ENCODE results near the gene HBZ.

GRCh38 chr16:185213-185612 is 32.8 kb downstream of the HBZ start:
- TF ChIP-seq EZH2 (IDR thresholded peaks at IDR 0.05), result no peak
- no peak for TF ChIP-seq CTCF (IDR thresholded peaks at IDR 0.05 in 2 of 3, conservative IDR thresholded peaks at IDR 0.05 in 1 of 3; ENCODE audit: borderline replicate concordance in 1 of 3, insufficient read depth in 1 of 3, low read depth in 2 of 3, low read length in 2 of 3)
- TF ChIP-seq, protein P1, sequence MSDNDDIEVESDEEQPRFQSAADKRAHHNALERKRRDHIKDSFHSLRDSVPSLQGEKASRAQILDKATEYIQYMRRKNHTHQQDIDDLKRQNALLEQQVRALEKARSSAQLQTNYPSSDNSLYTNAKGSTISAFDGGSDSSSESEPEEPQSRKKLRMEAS (IDR thresholded peaks at IDR 0.05), result no peak
- TF ChIP-seq, protein P2, sequence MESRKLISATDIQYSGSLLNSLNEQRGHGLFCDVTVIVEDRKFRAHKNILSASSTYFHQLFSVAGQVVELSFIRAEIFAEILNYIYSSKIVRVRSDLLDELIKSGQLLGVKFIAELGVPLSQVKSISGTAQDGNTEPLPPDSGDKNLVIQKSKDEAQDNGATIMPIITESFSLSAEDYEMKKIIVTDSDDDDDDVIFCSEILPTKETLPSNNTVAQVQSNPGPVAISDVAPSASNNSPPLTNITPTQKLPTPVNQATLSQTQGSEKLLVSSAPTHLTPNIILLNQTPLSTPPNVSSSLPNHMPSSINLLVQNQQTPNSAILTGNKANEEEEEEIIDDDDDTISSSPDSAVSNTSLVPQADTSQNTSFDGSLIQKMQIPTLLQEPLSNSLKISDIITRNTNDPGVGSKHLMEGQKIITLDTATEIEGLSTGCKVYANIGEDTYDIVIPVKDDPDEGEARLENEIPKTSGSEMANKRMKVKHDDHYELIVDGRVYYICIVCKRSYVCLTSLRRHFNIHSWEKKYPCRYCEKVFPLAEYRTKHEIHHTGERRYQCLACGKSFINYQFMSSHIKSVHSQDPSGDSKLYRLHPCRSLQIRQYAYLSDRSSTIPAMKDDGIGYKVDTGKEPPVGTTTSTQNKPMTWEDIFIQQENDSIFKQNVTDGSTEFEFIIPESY (IDR thresholded peaks at IDR 0.05; ENCODE audit: extremely low read depth, insufficient replicate concordance, low read length), result no peak
- no peak for TF ChIP-seq POLR2A (IDR thresholded peaks at IDR 0.05; ENCODE audit: borderline replicate concordance, extremely low read depth, insufficient read depth, insufficient read length)
- TF ChIP-seq YY1 (IDR thresholded peaks at IDR 0.05; ENCODE audit: extremely low read depth, insufficient replicate concordance, low read depth, low read length), result no peak
- TF ChIP-seq ATF3 (IDR thresholded peaks at IDR 0.05), result no peak
- TF ChIP-seq SP1 (IDR thresholded peaks at IDR 0.05; ENCODE audit: low read depth), result no peak
- TF ChIP-seq POLR2AphosphoS5 (IDR thresholded peaks at IDR 0.05; ENCODE audit: low read depth, low read length), result no peak
- TF ChIP-seq SIN3A (IDR thresholded peaks at IDR 0.05; ENCODE audit: low read depth), result no peak
- no peak for TF ChIP-seq ZFX (IDR thresholded peaks at IDR 0.05)
- TF ChIP-seq ZNF274 (IDR thresholded peaks at IDR 0.05; ENCODE audit: low read depth, low read length), result no peak
- no peak for TF ChIP-seq CEBPB (IDR thresholded peaks at IDR 0.05; ENCODE audit: low read depth)

Data from HCT116 (cell line).